ENCODE data around the gene ZMYND10.
"Not testable (repeated sequence)": the region's sequence is repeated elsewhere in the genome, so short reads cannot be mapped to it uniquely, and the experiment has no call there.

The ZMYND10 gene

GRCh38 chr3:50325497-50326181, 19.9 kb downstream of the ZMYND10 start:
- DNase-seq (ENCODE audit: low read depth in 2 of 2) = no peak

- DNase-seq (ENCODE audit: low read depth in 2 of 2) = no peak
Measured at GRCh38 chr3:50325113-50325480, 20.4 kb downstream of the ZMYND10 start.

GRCh38 chr3:50324351-50325112, 21.0 kb downstream of the ZMYND10 start:
- no peak for DNase-seq (ENCODE audit: low read depth in 2 of 2)

GRCh38 chr3:50323614-50324199, 21.8 kb downstream of the ZMYND10 start:
- no peak for DNase-seq (ENCODE audit: low read depth in 2 of 2)

- no peak for DNase-seq (ENCODE audit: low read depth in 2 of 2)
Measured at GRCh38 chr3:50323092-50323600, 22.4 kb downstream of the ZMYND10 start.

- DNase-seq (ENCODE audit: low read depth in 2 of 2) = no peak
Measured at GRCh38 chr3:50322386-50323091, 23.0 kb downstream of the ZMYND10 start, which contains the start of gene HYAL2. TSS of gene HYAL2 (minus strand) at chr3:50322745. CDS start at chr3:50320489, 2,256 bp downstream.

- DNase-seq (ENCODE audit: low read depth in 2 of 2) = no peak
Measured at GRCh38 chr3:50322115-50322385, 23.5 kb downstream of the ZMYND10 start.

- peak; percentile 52 to 65 for DNase-seq (ENCODE audit: low read depth in 2 of 2)
Measured at GRCh38 chr3:50321336-50322114, 24.0 kb downstream of the ZMYND10 start.

- DNase-seq (ENCODE audit: low read depth in 2 of 2) = no peak
Measured at GRCh38 chr3:50320853-50321335, 24.6 kb downstream of the ZMYND10 start.

GRCh38 chr3:50319894-50320625, 25.5 kb downstream of the ZMYND10 start:
- DNase-seq (ENCODE audit: low read depth in 2 of 2) = no peak

GRCh38 chr3:50319181-50319893, 26.2 kb downstream of the ZMYND10 start:
- DNase-seq (ENCODE audit: low read depth in 2 of 2) = no peak

GRCh38 chr3:50318615-50319014, 26.9 kb downstream of the ZMYND10 start:
- DNase-seq (ENCODE audit: low read depth in 2 of 2) = no peak

- no peak for DNase-seq (ENCODE audit: low read depth in 2 of 2)
Measured at GRCh38 chr3:50318163-50318562, 27.4 kb downstream of the ZMYND10 start.

- DNase-seq (ENCODE audit: low read depth in 2 of 2) = no peak
Measured at GRCh38 chr3:50317300-50317699, 28.2 kb downstream of the ZMYND10 start.

- peak; percentile 54 to 67 for DNase-seq (ENCODE audit: low read depth in 2 of 2)
Measured at GRCh38 chr3:50316657-50317242, 28.8 kb downstream of the ZMYND10 start.

- no peak for DNase-seq (ENCODE audit: low read depth in 2 of 2)
Measured at GRCh38 chr3:50314816-50315215, 30.7 kb downstream of the ZMYND10 start.

GRCh38 chr3:50314342-50314741, 31.2 kb downstream of the ZMYND10 start:
- DNase-seq (ENCODE audit: low read depth in 2 of 2) = no peak

- DNase-seq (ENCODE audit: low read depth in 2 of 2) = not testable (repeated sequence)
Measured at GRCh38 chr3:50312041-50312440, 33.5 kb downstream of the ZMYND10 start.

GRCh38 chr3:50304601-50305000, 40.9 kb downstream of the ZMYND10 start:
- DNase-seq (ENCODE audit: low read depth in 2 of 2) = no peak
